ENCODE data around the gene NCAPG.

The NCAPG gene

DNA sequence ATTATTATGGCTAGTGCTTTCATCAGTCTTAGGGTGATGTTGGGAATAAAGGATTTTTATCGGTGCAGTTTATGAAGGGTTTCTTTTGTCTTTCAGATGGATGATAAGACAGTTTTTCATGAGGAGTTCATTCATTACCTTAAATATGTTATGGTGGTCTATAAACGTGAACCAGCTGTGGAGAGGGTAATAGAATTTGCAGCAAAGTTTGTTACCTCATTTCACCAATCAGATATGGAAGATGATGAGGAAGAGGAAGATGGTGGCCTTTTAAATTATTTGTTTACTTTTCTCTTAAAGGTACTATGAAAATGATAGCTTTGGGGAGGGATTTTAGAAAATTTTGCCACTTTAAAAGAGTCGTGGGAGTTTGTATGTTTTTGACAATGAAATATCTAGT lies 1.3 kb downstream of the NCAPG start:
- Histone ChIP-seq H4K20me1 (ENCODE audit: insufficient read depth, low read length, poor library complexity, severe bottlenecking) (peaks cover 59% of the 10 kb centered on the region), H3F3A (ENCODE audit: low read depth) (0 out of 2 replicates have a peak, but pooled peaks cover 3% of the 10 kb centered on the region), H3K79me2 (ENCODE audit: insufficient read depth, low read length) (peaks cover 98% of the 10 kb centered on the region), H3K4me3 (ENCODE audit: low read length, poor library complexity, severe bottlenecking) (peak overlapping the region; percentile 94), H3K9me2 (replicated peaks; ENCODE audit: low read depth, low read length) (no peaks in the 10 kb centered on the region), H3K27me3 (ENCODE audit: insufficient read depth, low read length, poor library complexity, severe bottlenecking) (no peaks in the 10 kb centered on the region), H3K9me3 (ENCODE audit: insufficient read depth, low read depth, low read length) (no peaks in the 10 kb centered on the region), H3K9ac (ENCODE audit: low read depth, low read length, poor library complexity, severe bottlenecking) (peak overlapping the region; percentile 93), H3K4me2 (ENCODE audit: low read depth, low read length, poor library complexity, severe bottlenecking) (peak overlapping the region; percentile 69), H3K4me1 (ENCODE audit: insufficient read depth, low read length, poor library complexity, severe bottlenecking) (peaks cover 49% of the 10 kb centered on the region), H3K36me3 (ENCODE audit: insufficient read depth, low read length) (peaks cover 26% of the 10 kb centered on the region; the same call in 1 of the 2 replicates), H2AFZ (ENCODE audit: low read length) (no peak overlapping the region)
- TF ChIP-seq CTCF (conservative IDR thresholded peaks at IDR 0.05; ENCODE audit: low read length) = no peak
- TF ChIP-seq EZH2phosphoT487 (IDR thresholded peaks at IDR 0.05; ENCODE audit: borderline replicate concordance) = no peak

DNA sequence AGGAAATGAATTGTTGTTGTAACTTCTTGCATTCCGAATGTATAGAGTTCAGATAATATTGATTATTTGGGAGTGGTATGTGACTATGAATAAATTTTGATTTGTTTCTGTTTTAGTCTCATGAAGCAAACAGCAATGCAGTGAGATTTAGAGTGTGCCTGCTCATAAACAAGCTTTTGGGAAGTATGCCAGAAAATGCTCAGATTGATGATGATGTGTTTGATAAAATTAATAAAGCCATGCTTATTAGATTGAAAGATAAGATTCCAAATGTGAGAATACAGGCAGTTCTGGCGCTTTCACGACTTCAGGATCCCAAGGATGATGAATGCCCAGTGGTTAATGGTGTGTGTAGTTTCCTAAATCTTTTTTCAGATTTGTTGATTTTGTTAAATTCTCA lies 2.0 kb downstream of the NCAPG start:
- peaks cover 31% of the 10 kb centered on the region; the same call in 1 of the 2 replicates for H3K36me3 ChIP-seq (ENCODE audit: insufficient read depth, low read length)
- TF ChIP-seq CTCF (conservative IDR thresholded peaks at IDR 0.05; ENCODE audit: low read length) = no peak
- TF ChIP-seq EZH2phosphoT487 (IDR thresholded peaks at IDR 0.05; ENCODE audit: borderline replicate concordance) = no peak
- H3K4me1 ChIP-seq (ENCODE audit: insufficient read depth, low read length, poor library complexity, severe bottlenecking) = peaks cover 43% of the 10 kb centered on the region
- no peak overlapping the region for H2AFZ ChIP-seq (ENCODE audit: low read length)
- peak overlapping the region; percentile 93 for H3K9ac ChIP-seq (ENCODE audit: low read depth, low read length, poor library complexity, severe bottlenecking)
- H3K9me2 ChIP-seq (replicated peaks; ENCODE audit: low read depth, low read length) = no peaks in the 10 kb centered on the region
- H4K20me1 ChIP-seq (ENCODE audit: insufficient read depth, low read length, poor library complexity, severe bottlenecking) = peaks cover 58% of the 10 kb centered on the region
- H3K9me3 ChIP-seq (ENCODE audit: insufficient read depth, low read depth, low read length) = no peaks in the 10 kb centered on the region
- peaks cover 98% of the 10 kb centered on the region for H3K79me2 ChIP-seq (ENCODE audit: insufficient read depth, low read length)
- peak overlapping the region; percentile 94 for H3K4me3 ChIP-seq (ENCODE audit: low read length, poor library complexity, severe bottlenecking)
- peak overlapping the region; percentile 69 for H3K4me2 ChIP-seq (ENCODE audit: low read depth, low read length, poor library complexity, severe bottlenecking)
- H3K27me3 ChIP-seq (ENCODE audit: insufficient read depth, low read length, poor library complexity, severe bottlenecking) = no peaks in the 10 kb centered on the region
- H3F3A ChIP-seq (ENCODE audit: low read depth) = 0 out of 2 replicates have a peak, but pooled peaks cover 3% of the 10 kb centered on the region

DNA sequence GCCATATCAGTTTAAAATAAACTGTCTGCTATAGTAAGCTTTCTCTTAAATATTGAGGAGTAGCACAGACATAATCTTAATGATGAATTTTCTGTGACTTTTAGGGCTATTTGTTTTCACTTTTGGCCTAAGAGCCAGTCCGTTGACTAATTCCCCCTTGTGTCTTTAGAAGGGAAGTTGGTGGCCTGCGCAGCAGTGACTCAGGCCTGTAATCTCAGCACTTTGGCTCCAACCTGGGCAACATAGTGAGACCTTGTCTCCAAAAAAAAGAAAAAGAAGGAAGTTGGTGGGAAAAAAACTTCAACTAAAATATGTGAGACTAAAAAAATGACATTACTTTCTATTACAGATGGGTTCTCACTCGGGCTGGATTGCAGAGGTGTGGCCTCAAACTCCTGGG lies 3.4 kb downstream of the NCAPG start:
- TF ChIP-seq EZH2phosphoT487 (IDR thresholded peaks at IDR 0.05; ENCODE audit: borderline replicate concordance) (no peak), CTCF (conservative IDR thresholded peaks at IDR 0.05; ENCODE audit: low read length) (no peak)
- H2AFZ ChIP-seq (ENCODE audit: low read length) = no peak overlapping the region
- peak overlapping the region; percentile 93 for H3K9ac ChIP-seq (ENCODE audit: low read depth, low read length, poor library complexity, severe bottlenecking)
- peak overlapping the region; percentile 69 for H3K4me2 ChIP-seq (ENCODE audit: low read depth, low read length, poor library complexity, severe bottlenecking)
- H3K79me2 ChIP-seq (ENCODE audit: insufficient read depth, low read length) = peaks cover 98% of the 10 kb centered on the region
- H3K9me2 ChIP-seq (replicated peaks; ENCODE audit: low read depth, low read length) = no peaks in the 10 kb centered on the region
- H3F3A ChIP-seq (ENCODE audit: low read depth) = 0 out of 2 replicates have a peak, but pooled peaks cover 3% of the 10 kb centered on the region
- H3K9me3 ChIP-seq (ENCODE audit: insufficient read depth, low read depth, low read length) = no peaks in the 10 kb centered on the region
- H3K36me3 ChIP-seq (ENCODE audit: insufficient read depth, low read length) = peaks cover 38% of the 10 kb centered on the region; the same call in 1 of the 2 replicates
- H3K4me1 ChIP-seq (ENCODE audit: insufficient read depth, low read length, poor library complexity, severe bottlenecking) = peaks cover 43% of the 10 kb centered on the region
- H3K4me3 ChIP-seq (ENCODE audit: low read length, poor library complexity, severe bottlenecking) = peak overlapping the region; percentile 94
- no peaks in the 10 kb centered on the region for H3K27me3 ChIP-seq (ENCODE audit: insufficient read depth, low read length, poor library complexity, severe bottlenecking)
- peaks cover 58% of the 10 kb centered on the region for H4K20me1 ChIP-seq (ENCODE audit: insufficient read depth, low read length, poor library complexity, severe bottlenecking)

Measured in Loucy (cell line).